ENCODE data around the gene PFKP.

PFKP gene

DNA sequence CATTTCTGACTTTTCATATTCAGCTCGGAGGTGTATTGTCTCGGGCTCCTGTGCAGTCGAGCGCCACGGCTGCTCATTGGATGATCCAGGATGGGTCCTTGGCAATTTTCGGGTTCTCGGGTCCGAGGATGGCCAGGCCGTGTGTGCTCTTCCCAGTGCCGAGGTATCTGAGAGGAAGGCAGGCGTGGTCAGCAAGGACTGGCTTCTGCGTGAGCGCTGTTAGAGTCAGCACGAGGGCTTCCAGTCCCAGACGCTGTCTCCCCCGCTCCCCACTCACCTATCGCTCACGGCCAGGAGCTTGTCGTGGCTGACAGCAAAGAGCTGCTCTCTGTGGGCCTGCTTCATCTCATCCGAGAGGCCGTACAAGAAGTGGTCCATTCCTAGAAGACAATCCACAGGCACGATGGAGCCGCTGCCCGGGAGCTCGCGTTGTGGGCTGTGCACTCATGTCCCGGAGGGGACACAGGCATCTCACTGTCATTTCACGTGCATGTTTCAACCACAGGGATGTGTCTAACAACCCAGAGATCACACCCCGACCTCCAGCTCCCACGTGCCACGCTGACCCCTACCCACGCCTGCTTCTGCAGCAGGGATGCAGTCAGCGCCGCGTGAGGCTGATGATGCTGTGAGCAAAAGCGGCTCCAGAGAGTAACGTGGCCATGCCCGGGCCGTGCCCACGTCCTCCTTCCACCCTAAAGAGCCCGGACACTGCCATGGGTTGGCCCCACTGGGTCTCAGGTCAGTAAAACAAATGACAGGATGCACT lies 70.8 kb downstream of the PFKP start:
- no peaks in the 10 kb centered on the region for H3K9me2 ChIP-seq (replicated peaks; ENCODE audit: insufficient read depth, low read length)
- H3K9me3 ChIP-seq (ENCODE audit: insufficient read depth, low read length) = no peaks in the 10 kb centered on the region
- H3K27me3 ChIP-seq (ENCODE audit: low read length) = no peaks in the 10 kb centered on the region
- H3K4me2 ChIP-seq (ENCODE audit: low read depth, low read length, poor library complexity, severe bottlenecking) = no peak overlapping the region
- no peak overlapping the region for H2AFZ ChIP-seq (ENCODE audit: low read depth, low read length, severe bottlenecking)
- H3K9ac ChIP-seq (ENCODE audit: low read length) = no peak overlapping the region
- no peaks in the 10 kb centered on the region for H3K79me2 ChIP-seq (ENCODE audit: insufficient read depth, low read length)
- TF ChIP-seq CTCF (IDR thresholded peaks at IDR 0.05; ENCODE audit: insufficient read depth, low read length, poor library complexity, severe bottlenecking) = no peak
- TF ChIP-seq EZH2phosphoT487 (conservative IDR thresholded peaks at IDR 0.05; ENCODE audit: low read length) = no peak
- no peaks in the 10 kb centered on the region for H4K20me1 ChIP-seq (ENCODE audit: low read depth, low read length)
- H3K4me3 ChIP-seq (ENCODE audit: insufficient read depth, low read length, poor library complexity, severe bottlenecking) = no peak overlapping the region
- H3F3A ChIP-seq (ENCODE audit: insufficient read depth) = peaks cover 4% of the 10 kb centered on the region; the same call in 1 of the 2 replicates
- no peak overlapping the region for H3K27ac ChIP-seq (ENCODE audit: low read depth, low read length)
- H3K36me3 ChIP-seq (ENCODE audit: low read length) = peaks cover 24% of the 10 kb centered on the region

DNA sequence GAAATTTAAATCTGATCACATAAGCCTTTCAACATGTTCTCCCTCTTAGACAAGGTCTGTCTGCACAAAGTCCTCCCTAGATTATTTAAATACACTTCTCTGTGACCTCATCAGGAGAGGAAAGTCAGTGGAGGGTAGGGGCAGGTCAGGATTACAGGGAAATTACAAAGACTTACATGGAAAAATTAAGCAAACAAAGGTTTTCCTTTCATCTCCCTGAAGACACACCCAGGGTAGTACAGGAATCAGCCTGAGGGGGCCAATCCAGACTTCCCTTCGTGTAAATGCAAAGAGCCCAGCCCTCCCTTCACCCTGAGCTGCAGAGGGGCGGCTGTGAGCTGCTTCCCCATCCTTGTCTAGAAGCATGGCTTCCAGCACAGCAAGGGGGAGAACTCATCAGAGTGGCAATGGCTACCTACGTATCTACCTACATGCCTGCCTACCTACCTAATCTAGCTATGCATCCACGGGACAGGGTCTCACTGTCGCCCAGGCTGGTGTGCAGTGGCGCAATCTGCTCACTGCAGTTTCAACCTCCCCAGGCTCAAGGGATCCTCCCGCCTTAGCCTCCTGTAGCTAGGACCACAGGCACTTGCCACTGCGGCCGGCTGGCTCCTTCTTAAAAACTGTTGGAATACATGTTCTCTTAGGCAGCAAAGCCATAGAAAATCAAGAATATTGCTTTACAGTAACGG lies 72.0 kb downstream of the PFKP start:
- Histone ChIP-seq H4K20me1 (ENCODE audit: low read depth, low read length) (no peaks in the 10 kb centered on the region), H3K9ac (ENCODE audit: low read length) (no peak overlapping the region), H3K9me3 (ENCODE audit: insufficient read depth, low read length) (no peaks in the 10 kb centered on the region), H3K36me3 (ENCODE audit: low read length) (peaks cover 15% of the 10 kb centered on the region; the same call in 1 of the 2 replicates), H3K9me2 (replicated peaks; ENCODE audit: insufficient read depth, low read length) (no peaks in the 10 kb centered on the region), H3K79me2 (ENCODE audit: insufficient read depth, low read length) (no peaks in the 10 kb centered on the region), H3K4me2 (ENCODE audit: low read depth, low read length, poor library complexity, severe bottlenecking) (no peak overlapping the region), H3K27ac (ENCODE audit: low read depth, low read length) (no peak overlapping the region), H2AFZ (ENCODE audit: low read depth, low read length, severe bottlenecking) (no peak overlapping the region), H3K4me3 (ENCODE audit: insufficient read depth, low read length, poor library complexity, severe bottlenecking) (no peak overlapping the region), H3K27me3 (ENCODE audit: low read length) (no peaks in the 10 kb centered on the region), H3F3A (ENCODE audit: insufficient read depth) (no peaks in the 10 kb centered on the region)
- no peak for TF ChIP-seq EZH2phosphoT487 (conservative IDR thresholded peaks at IDR 0.05; ENCODE audit: low read length)
- TF ChIP-seq CTCF (IDR thresholded peaks at IDR 0.05; ENCODE audit: insufficient read depth, low read length, poor library complexity, severe bottlenecking) = no peak

- Histone ChIP-seq H3K27me3 (ENCODE audit: low read length) (no peaks in the 10 kb centered on the region), H2AFZ (ENCODE audit: low read depth, low read length, severe bottlenecking) (no peak overlapping the region), H4K20me1 (ENCODE audit: low read depth, low read length) (no peaks in the 10 kb centered on the region), H3F3A (ENCODE audit: insufficient read depth) (no peaks in the 10 kb centered on the region), H3K9ac (ENCODE audit: low read length) (no peak overlapping the region), H3K36me3 (ENCODE audit: low read length) (peaks cover 7% of the 10 kb centered on the region; the same call in 1 of the 2 replicates), H3K4me3 (ENCODE audit: insufficient read depth, low read length, poor library complexity, severe bottlenecking) (no peak overlapping the region), H3K27ac (ENCODE audit: low read depth, low read length) (no peak overlapping the region), H3K79me2 (ENCODE audit: insufficient read depth, low read length) (no peaks in the 10 kb centered on the region), H3K9me2 (replicated peaks; ENCODE audit: insufficient read depth, low read length) (no peaks in the 10 kb centered on the region), H3K4me2 (ENCODE audit: low read depth, low read length, poor library complexity, severe bottlenecking) (no peak overlapping the region), H3K9me3 (ENCODE audit: insufficient read depth, low read length) (no peaks in the 10 kb centered on the region)
- no peak for TF ChIP-seq CTCF (IDR thresholded peaks at IDR 0.05; ENCODE audit: insufficient read depth, low read length, poor library complexity, severe bottlenecking)
- TF ChIP-seq EZH2phosphoT487 (conservative IDR thresholded peaks at IDR 0.05; ENCODE audit: low read length) = no peak
Measured at GRCh38 chr10:3140280-3140679, 72.9 kb downstream of the PFKP start.

Measured in SU-DHL-6 (cell line).